ENCODE measurements around the gene RTL10.

- TF ChIP-seq CTCF (IDR thresholded peaks at IDR 0.05) (no peak), POLR2A (IDR thresholded peaks at IDR 0.05) (no peak)
These were observed 18.7 kb upstream of the RTL10 start for GRCh38 chr22:19873138-19873959.
